GM23338 (cell line): ENCODE results near the gene LRP1B.

Experiments used
- CREB1 ChIP-seq: fragments of 250-450 bp; sonication (Bioruptor Pico); IDR thresholded peaks from 2 replicates; pipeline ENCODE4 v1.5.0; 2020; ENCODE audit warnings: low read depth, mild to moderate bottlenecking, moderate library complexity
- EZH2 ChIP-seq: fragments of 200-600 bp; sonication (generic); IDR thresholded peaks from one replicate; pipeline ENCODE4 v1.8.0; 2017; ENCODE audit warnings: antibody characterized with exemption, mild to moderate bottlenecking, low read depth; ENCODE audit not compliant: unreplicated experiment
- EZH2phosphoT487 ChIP-seq: fragments of 200-600 bp; sonication (generic); IDR thresholded peaks from one replicate; pipeline ENCODE4 v1.8.1; 2018; ENCODE audit warnings: antibody characterized with exemption; ENCODE audit not compliant: unreplicated experiment
- JUNB ChIP-seq: IDR thresholded peaks from one replicate; pipeline ENCODE4 v1.6.1; 2016; ENCODE audit warnings: antibody characterized with exemption; ENCODE audit not compliant: unreplicated experiment
- POLR2AphosphoS5 ChIP-seq: IDR thresholded peaks from 2 replicates; pipeline ENCODE4 v1.6.1; 2016; ENCODE audit warnings: antibody characterized with exemption, low read depth
- ZNF114 ChIP-seq: fragments of 250-450 bp; sonication (Bioruptor Pico); IDR thresholded peaks from 2 replicates; pipeline ENCODE4 v1.5.0; 2020; ENCODE audit warnings: mild to moderate bottlenecking, moderate library complexity
- ZNF331 ChIP-seq: fragments of 250-450 bp; sonication (Bioruptor Pico); IDR thresholded peaks from 2 replicates; pipeline ENCODE4 v1.5.0; 2020; ENCODE audit warnings: low read depth, mild to moderate bottlenecking, moderate library complexity
- TF ChIP-seq, protein P1 (sequence below): IDR thresholded peaks from one replicate; pipeline ENCODE4 v1.6.1; 2018; ENCODE audit warnings: antibody characterized with exemption; ENCODE audit not compliant: unreplicated experiment
- TF ChIP-seq, protein P2 (sequence below), 2 experiments: fragments of 200-600 bp in 1 of 2; sonication (generic) in 1 of 2; conservative IDR thresholded peaks; 2 replicates each; pipeline versions ENCODE4 v1.5.1 to v1.6.1; 2016 to 2017; ENCODE audit warnings: antibody characterized with exemption in 2 of 2, low read depth in 2 of 2, mild to moderate bottlenecking in 2 of 2, moderate library complexity in 1 of 2
- TF ChIP-seq, protein P3 (sequence below): IDR thresholded peaks from 2 replicates; pipeline ENCODE4 v1.6.1; 2016; ENCODE audit warnings: antibody characterized with exemption

DNA sequence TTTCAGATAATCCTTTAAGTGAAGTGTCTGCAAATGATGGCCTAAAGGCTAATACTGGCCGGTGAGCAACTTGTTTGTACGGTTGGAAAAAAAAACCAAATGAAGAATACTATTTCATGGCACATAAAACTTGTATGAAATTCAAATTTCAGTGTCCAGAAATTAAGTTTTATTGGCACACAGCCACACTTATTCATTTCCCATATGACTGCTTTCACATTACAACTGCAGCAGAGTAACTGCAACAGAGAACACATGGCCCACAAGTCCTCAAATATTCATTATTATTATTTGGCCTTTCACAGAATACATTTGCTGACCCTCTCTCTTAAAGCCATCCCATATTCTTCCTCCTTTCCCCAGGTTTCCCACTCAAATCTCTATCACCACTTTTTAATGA, 1268.6 kb downstream of the LRP1B start:
- TF ChIP-seq POLR2AphosphoS5 (no peak), EZH2phosphoT487 (no peak), JUNB (no peak), EZH2 (no peak), CREB1 (CRISPR knock-in tag) (no peak), ZNF114 (CRISPR knock-in tag) (no peak), ZNF331 (CRISPR knock-in tag) (no peak)
- TF ChIP-seq, protein P1, sequence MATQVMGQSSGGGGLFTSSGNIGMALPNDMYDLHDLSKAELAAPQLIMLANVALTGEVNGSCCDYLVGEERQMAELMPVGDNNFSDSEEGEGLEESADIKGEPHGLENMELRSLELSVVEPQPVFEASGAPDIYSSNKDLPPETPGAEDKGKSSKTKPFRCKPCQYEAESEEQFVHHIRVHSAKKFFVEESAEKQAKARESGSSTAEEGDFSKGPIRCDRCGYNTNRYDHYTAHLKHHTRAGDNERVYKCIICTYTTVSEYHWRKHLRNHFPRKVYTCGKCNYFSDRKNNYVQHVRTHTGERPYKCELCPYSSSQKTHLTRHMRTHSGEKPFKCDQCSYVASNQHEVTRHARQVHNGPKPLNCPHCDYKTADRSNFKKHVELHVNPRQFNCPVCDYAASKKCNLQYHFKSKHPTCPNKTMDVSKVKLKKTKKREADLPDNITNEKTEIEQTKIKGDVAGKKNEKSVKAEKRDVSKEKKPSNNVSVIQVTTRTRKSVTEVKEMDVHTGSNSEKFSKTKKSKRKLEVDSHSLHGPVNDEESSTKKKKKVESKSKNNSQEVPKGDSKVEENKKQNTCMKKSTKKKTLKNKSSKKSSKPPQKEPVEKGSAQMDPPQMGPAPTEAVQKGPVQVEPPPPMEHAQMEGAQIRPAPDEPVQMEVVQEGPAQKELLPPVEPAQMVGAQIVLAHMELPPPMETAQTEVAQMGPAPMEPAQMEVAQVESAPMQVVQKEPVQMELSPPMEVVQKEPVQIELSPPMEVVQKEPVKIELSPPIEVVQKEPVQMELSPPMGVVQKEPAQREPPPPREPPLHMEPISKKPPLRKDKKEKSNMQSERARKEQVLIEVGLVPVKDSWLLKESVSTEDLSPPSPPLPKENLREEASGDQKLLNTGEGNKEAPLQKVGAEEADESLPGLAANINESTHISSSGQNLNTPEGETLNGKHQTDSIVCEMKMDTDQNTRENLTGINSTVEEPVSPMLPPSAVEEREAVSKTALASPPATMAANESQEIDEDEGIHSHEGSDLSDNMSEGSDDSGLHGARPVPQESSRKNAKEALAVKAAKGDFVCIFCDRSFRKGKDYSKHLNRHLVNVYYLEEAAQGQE, result no peak
- TF ChIP-seq, protein P2, sequence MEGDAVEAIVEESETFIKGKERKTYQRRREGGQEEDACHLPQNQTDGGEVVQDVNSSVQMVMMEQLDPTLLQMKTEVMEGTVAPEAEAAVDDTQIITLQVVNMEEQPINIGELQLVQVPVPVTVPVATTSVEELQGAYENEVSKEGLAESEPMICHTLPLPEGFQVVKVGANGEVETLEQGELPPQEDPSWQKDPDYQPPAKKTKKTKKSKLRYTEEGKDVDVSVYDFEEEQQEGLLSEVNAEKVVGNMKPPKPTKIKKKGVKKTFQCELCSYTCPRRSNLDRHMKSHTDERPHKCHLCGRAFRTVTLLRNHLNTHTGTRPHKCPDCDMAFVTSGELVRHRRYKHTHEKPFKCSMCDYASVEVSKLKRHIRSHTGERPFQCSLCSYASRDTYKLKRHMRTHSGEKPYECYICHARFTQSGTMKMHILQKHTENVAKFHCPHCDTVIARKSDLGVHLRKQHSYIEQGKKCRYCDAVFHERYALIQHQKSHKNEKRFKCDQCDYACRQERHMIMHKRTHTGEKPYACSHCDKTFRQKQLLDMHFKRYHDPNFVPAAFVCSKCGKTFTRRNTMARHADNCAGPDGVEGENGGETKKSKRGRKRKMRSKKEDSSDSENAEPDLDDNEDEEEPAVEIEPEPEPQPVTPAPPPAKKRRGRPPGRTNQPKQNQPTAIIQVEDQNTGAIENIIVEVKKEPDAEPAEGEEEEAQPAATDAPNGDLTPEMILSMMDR (conservative IDR thresholded peaks at IDR 0.05; ENCODE audit: low read depth in 2 of 2), result no peak
- TF ChIP-seq, protein P3, sequence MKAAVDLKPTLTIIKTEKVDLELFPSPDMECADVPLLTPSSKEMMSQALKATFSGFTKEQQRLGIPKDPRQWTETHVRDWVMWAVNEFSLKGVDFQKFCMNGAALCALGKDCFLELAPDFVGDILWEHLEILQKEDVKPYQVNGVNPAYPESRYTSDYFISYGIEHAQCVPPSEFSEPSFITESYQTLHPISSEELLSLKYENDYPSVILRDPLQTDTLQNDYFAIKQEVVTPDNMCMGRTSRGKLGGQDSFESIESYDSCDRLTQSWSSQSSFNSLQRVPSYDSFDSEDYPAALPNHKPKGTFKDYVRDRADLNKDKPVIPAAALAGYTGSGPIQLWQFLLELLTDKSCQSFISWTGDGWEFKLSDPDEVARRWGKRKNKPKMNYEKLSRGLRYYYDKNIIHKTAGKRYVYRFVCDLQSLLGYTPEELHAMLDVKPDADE, result no peak
